Cardiac fibroblast (primary cell): ENCODE measurements around the gene CRABP2.

Experiments
- DNase-seq, 2 donors: peaks; one replicate each; pipeline versions ENCODE4 v3.0.0 to v3.0.0-alpha.2; 2010; ENCODE audit warnings: low read depth in 2 of 2
- H3K4me3 ChIP-seq, 2 donors: replicated peaks in 1 of 2; 1 replicate in 1 of 2; 2 replicates in 1 of 2; pipeline ENCODE4 v1.5.1; 2011; ENCODE audit warnings: low read depth in 2 of 2, low read length in 2 of 2, mild to moderate bottlenecking in 2 of 2, moderate library complexity in 1 of 2
- CTCF ChIP-seq: IDR thresholded peaks from one replicate; pipeline ENCODE4 v1.5.1; 2011; ENCODE audit warnings: low read depth, mild to moderate bottlenecking, low read length, inconsistent platforms

CRABP2 gene

GRCh38 chr1:156659988-156660751, 45.2 kb downstream of the CRABP2 start:
- no peak overlapping the region for H3K4me3 ChIP-seq

GRCh38 chr1:156659661-156659987, 45.8 kb downstream of the CRABP2 start:
- DNase-seq, result no peak
- TF ChIP-seq CTCF, result no peak
- no peak overlapping the region for H3K4me3 ChIP-seq

More at GRCh38 chr1:156659988-156660751, 45.2 kb downstream of the CRABP2 start:
- DNase-seq, result peak; percentile 98 to 99
- peak; percentile 99 for TF ChIP-seq CTCF

GRCh38 chr1:156658945-156659574, 46.3 kb downstream of the CRABP2 start:
- DNase-seq, result no peak
- TF ChIP-seq CTCF, result no peak
- no peak overlapping the region for H3K4me3 ChIP-seq

- no peak for DNase-seq
- no peak for TF ChIP-seq CTCF
- H3K4me3 ChIP-seq, result no peak overlapping the region
These were observed 46.9 kb downstream of the CRABP2 start for GRCh38 chr1:156658496-156658895.

GRCh38 chr1:156657741-156658319, 47.6 kb downstream of the CRABP2 start:
- no peak overlapping the region for H3K4me3 ChIP-seq
- TF ChIP-seq CTCF, result no peak
- no peak for DNase-seq

- peak overlapping the region in 1 of 2 donors; percentile 5 for H3K4me3 ChIP-seq
- peak; percentile 63 to 64 for DNase-seq
- peak; percentile 99 for TF ChIP-seq CTCF
These were observed 48.3 kb downstream of the CRABP2 start for GRCh38 chr1:156656806-156657740.
